Measurements from ENCODE around the gene CDH4. TPM values are rescaled to one million over a fixed set of nuclear protein-coding genes. Genes with fewer than 3 reads are reported as not detected.

CDH4 gene
- total RNA-seq, 1 experiment from 2014 or later, result not detected

DNA sequence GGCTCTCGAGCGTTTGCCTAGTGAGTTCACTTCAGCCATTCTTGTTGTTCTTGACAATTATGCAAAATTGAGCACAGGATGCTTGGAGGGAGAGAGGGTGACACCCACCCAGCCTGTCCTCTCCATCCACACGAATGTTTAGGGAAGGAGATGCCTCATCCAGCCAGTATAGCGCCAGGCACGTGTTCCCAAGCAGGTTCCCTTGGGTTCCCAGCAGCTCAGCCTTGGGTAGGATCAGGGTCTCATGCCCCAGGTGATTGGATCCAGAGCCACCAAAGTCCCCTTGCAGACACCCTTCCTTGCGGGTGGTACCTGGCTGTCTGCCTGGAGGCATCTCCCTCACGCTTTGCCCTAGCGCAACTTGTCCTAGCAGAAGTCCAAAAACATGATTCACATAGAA lies 394.9 kb downstream of the CDH4 start:
- Histone ChIP-seq H3K36me3 (ENCODE audit: control insufficient read depth, insufficient read depth, low read length) (no peaks in the 10 kb centered on the region), H3K9me3 (ENCODE audit: control insufficient read depth, insufficient read depth, low read depth, low read length) (no peaks in the 10 kb centered on the region), H3K27me3 (ENCODE audit: control insufficient read depth, insufficient read depth, low read length) (peaks cover 7% of the 10 kb centered on the region; the same call in 1 of the 2 replicates), H3K4me3 (ENCODE audit: low read depth in 2 of 2, low read length in 2 of 2) (no peak overlapping the region), H3K4me1 (ENCODE audit: control insufficient read depth, insufficient read depth, low read length) (no peaks in the 10 kb centered on the region; the same call in 1 of the 2 replicates), H3K27ac (ENCODE audit: low read length) (no peak overlapping the region)
- ChIA-PET POLR2A (no interaction called here), CTCF (no interaction called here)
- TF ChIP-seq, protein P1, sequence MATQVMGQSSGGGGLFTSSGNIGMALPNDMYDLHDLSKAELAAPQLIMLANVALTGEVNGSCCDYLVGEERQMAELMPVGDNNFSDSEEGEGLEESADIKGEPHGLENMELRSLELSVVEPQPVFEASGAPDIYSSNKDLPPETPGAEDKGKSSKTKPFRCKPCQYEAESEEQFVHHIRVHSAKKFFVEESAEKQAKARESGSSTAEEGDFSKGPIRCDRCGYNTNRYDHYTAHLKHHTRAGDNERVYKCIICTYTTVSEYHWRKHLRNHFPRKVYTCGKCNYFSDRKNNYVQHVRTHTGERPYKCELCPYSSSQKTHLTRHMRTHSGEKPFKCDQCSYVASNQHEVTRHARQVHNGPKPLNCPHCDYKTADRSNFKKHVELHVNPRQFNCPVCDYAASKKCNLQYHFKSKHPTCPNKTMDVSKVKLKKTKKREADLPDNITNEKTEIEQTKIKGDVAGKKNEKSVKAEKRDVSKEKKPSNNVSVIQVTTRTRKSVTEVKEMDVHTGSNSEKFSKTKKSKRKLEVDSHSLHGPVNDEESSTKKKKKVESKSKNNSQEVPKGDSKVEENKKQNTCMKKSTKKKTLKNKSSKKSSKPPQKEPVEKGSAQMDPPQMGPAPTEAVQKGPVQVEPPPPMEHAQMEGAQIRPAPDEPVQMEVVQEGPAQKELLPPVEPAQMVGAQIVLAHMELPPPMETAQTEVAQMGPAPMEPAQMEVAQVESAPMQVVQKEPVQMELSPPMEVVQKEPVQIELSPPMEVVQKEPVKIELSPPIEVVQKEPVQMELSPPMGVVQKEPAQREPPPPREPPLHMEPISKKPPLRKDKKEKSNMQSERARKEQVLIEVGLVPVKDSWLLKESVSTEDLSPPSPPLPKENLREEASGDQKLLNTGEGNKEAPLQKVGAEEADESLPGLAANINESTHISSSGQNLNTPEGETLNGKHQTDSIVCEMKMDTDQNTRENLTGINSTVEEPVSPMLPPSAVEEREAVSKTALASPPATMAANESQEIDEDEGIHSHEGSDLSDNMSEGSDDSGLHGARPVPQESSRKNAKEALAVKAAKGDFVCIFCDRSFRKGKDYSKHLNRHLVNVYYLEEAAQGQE (IDR thresholded peaks at IDR 0.05; ENCODE audit: insufficient read depth in 1 of 2, low read depth in 2 of 2, low read length in 1 of 2), result no peak
- in situ Hi-C loops (cut with HindIII; ENCODE audit: low pct_unique_long_range_greater_than_20kb, low sequenced_read_pairs) (no loop called here), intact Hi-C loops (cut with micrococcal nuclease; ENCODE audit: unreplicated experiment) (no loop called here)
- ATAC-seq (no peak), DNase-seq (ENCODE audit: low read depth, low spot score) (no peak)
- BruUV-seq (replicated peaks), result no TSS peak

DNA sequence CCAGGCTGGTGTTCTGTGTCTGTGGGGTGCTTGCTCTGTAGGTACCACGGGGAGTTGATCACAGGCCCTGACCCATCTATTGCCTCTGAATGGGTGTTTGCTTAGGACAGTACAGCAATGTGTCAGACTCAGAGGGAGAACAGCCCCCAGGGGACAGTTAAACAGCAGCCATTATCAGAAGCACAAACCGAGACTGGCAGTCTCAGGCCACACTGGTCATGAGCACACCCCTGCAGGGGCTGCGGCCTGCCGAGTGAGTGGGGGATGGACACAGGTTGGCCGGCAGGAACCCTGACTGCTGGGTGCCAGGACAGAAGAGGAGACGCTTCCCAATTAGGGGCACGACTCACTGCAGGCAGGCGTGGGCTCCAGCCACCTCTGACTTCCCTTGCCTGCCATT lies 395.6 kb downstream of the CDH4 start:
- ATAC-seq (no peak), DNase-seq (ENCODE audit: low read depth, low spot score) (no peak)
- Histone ChIP-seq H3K9me3 (ENCODE audit: control insufficient read depth, insufficient read depth, low read depth, low read length) (no peaks in the 10 kb centered on the region), H3K27me3 (ENCODE audit: control insufficient read depth, insufficient read depth, low read length) (peaks cover 12% of the 10 kb centered on the region; the same call in 1 of the 2 replicates), H3K4me1 (ENCODE audit: control insufficient read depth, insufficient read depth, low read length) (no peaks in the 10 kb centered on the region; the same call in 1 of the 2 replicates), H3K4me3 (ENCODE audit: low read depth in 2 of 2, low read length in 2 of 2) (no peak overlapping the region), H3K36me3 (ENCODE audit: control insufficient read depth, insufficient read depth, low read length) (no peaks in the 10 kb centered on the region), H3K27ac (ENCODE audit: low read length) (no peak overlapping the region)
- POLR2A ChIA-PET, result no interaction called here
- TF ChIP-seq, protein P2, sequence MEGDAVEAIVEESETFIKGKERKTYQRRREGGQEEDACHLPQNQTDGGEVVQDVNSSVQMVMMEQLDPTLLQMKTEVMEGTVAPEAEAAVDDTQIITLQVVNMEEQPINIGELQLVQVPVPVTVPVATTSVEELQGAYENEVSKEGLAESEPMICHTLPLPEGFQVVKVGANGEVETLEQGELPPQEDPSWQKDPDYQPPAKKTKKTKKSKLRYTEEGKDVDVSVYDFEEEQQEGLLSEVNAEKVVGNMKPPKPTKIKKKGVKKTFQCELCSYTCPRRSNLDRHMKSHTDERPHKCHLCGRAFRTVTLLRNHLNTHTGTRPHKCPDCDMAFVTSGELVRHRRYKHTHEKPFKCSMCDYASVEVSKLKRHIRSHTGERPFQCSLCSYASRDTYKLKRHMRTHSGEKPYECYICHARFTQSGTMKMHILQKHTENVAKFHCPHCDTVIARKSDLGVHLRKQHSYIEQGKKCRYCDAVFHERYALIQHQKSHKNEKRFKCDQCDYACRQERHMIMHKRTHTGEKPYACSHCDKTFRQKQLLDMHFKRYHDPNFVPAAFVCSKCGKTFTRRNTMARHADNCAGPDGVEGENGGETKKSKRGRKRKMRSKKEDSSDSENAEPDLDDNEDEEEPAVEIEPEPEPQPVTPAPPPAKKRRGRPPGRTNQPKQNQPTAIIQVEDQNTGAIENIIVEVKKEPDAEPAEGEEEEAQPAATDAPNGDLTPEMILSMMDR (IDR thresholded peaks at IDR 0.05), result no peak
- TF ChIP-seq TCF7L2 (IDR thresholded peaks at IDR 0.05; ENCODE audit: low read depth, low read length), result no peak
- no peak for TF ChIP-seq SIN3A (IDR thresholded peaks at IDR 0.05; ENCODE audit: borderline replicate concordance, insufficient read depth, low read depth, low read length)
- no peak for TF ChIP-seq POLR2AphosphoS5 (IDR thresholded peaks at IDR 0.05; ENCODE audit: low read depth, low read length)
- TF ChIP-seq, protein P1 (IDR thresholded peaks at IDR 0.05; ENCODE audit: insufficient read depth in 1 of 2, low read depth in 2 of 2, low read length in 1 of 2), result no peak
- CTCF ChIA-PET, result no interaction called here
- in situ Hi-C loops (cut with HindIII; ENCODE audit: low pct_unique_long_range_greater_than_20kb, low sequenced_read_pairs) (no loop called here), intact Hi-C loops (cut with micrococcal nuclease; ENCODE audit: unreplicated experiment) (no loop called here)
- no TSS peak for BruUV-seq (replicated peaks)
